Ishikawa (cell line): ENCODE measurements around the gene P3H2.

Experiments used
- EGR1 ChIP-seq: IDR thresholded peaks from 2 replicates; pipeline ENCODE4 v1.6.1; 2012
- EP300 ChIP-seq: IDR thresholded peaks from 2 replicates; pipeline ENCODE4 v1.6.1; 2012; ENCODE audit warnings: borderline replicate concordance
- FOXM1 ChIP-seq: IDR thresholded peaks from 2 replicates; pipeline ENCODE4 v1.6.1; 2012; ENCODE audit warnings: low read depth, borderline replicate concordance
- TAF1 ChIP-seq: IDR thresholded peaks from 2 replicates; pipeline ENCODE4 v1.6.1; 2012; ENCODE audit warnings: low read depth, mild to moderate bottlenecking
- TCF12 ChIP-seq: IDR thresholded peaks from 2 replicates; pipeline ENCODE4 v1.6.1; 2012; ENCODE audit warnings: low read depth
- ZBTB7A ChIP-seq: IDR thresholded peaks from 2 replicates; pipeline ENCODE4 v1.6.1; 2012; ENCODE audit warnings: low read depth
- TF ChIP-seq, protein P1 (sequence below): IDR thresholded peaks from 2 replicates; pipeline ENCODE4 v1.6.1; 2012; ENCODE audit warnings: low read depth, mild to moderate bottlenecking

DNA sequence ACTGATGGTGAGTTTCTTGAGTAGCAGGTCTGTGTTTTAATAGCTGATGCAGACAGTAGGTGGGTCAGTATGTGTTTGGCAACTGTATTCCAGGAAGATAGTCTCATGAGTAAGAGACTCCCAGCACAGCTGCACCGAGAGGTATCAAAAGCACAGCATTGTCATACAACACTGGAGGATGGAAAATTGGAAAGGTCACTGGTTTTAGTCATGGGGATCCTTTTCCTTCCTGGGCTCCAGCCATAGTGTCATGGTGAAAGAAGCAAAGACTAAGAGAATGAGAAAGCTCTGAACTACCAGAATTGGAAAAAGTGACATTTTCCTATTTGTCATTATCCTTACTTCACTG lies 61.5 kb downstream of the P3H2 start:
- TF ChIP-seq ZBTB7A = no peak
- no peak for TF ChIP-seq FOXM1
- TF ChIP-seq, protein P1, sequence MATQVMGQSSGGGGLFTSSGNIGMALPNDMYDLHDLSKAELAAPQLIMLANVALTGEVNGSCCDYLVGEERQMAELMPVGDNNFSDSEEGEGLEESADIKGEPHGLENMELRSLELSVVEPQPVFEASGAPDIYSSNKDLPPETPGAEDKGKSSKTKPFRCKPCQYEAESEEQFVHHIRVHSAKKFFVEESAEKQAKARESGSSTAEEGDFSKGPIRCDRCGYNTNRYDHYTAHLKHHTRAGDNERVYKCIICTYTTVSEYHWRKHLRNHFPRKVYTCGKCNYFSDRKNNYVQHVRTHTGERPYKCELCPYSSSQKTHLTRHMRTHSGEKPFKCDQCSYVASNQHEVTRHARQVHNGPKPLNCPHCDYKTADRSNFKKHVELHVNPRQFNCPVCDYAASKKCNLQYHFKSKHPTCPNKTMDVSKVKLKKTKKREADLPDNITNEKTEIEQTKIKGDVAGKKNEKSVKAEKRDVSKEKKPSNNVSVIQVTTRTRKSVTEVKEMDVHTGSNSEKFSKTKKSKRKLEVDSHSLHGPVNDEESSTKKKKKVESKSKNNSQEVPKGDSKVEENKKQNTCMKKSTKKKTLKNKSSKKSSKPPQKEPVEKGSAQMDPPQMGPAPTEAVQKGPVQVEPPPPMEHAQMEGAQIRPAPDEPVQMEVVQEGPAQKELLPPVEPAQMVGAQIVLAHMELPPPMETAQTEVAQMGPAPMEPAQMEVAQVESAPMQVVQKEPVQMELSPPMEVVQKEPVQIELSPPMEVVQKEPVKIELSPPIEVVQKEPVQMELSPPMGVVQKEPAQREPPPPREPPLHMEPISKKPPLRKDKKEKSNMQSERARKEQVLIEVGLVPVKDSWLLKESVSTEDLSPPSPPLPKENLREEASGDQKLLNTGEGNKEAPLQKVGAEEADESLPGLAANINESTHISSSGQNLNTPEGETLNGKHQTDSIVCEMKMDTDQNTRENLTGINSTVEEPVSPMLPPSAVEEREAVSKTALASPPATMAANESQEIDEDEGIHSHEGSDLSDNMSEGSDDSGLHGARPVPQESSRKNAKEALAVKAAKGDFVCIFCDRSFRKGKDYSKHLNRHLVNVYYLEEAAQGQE = no peak
- no peak for TF ChIP-seq EP300
- no peak for TF ChIP-seq EGR1
- no peak for TF ChIP-seq TAF1
- no peak for TF ChIP-seq TCF12
